CD14-positive monocyte (primary cell): ENCODE results near the gene UBR3. TPM values are rescaled to one million over a fixed set of nuclear protein-coding genes. Genes with fewer than 3 reads are reported as not detected.

Experiments used
- DNase-seq, 3 donors: peaks; one replicate each; pipeline ENCODE4 v3.0.0-alpha.2; 2011 to 2022
- H2AFZ ChIP-seq: 2 replicates; pipeline ENCODE4 v1.6.0; 2012; ENCODE audit warnings: mild to moderate bottlenecking, low read depth, low read length, inconsistent platforms; ENCODE audit not compliant: insufficient read depth, poor library complexity, severe bottlenecking
- H3K27ac ChIP-seq, 2 donors: 1 replicate in 1 of 2; 2 replicates in 1 of 2; pipeline ENCODE4 v1.5.1; 2012 to 2013; ENCODE audit warnings: low read length in 2 of 2, control low read depth in 1 of 2, inconsistent platforms in 1 of 2, low read depth in 1 of 2, mild to moderate bottlenecking in 1 of 2
- H3K27me3 ChIP-seq, 2 donors: one replicate each; pipeline versions ENCODE4 v1.6.0 to v1.6.1; 2011 to 2013; ENCODE audit warnings: low read length in 2 of 2; ENCODE audit not compliant: control insufficient read depth in 2 of 2, insufficient read depth in 2 of 2
- H3K36me3 ChIP-seq, 2 donors: replicated peaks in 1 of 2; 1 replicate in 1 of 2; 2 replicates in 1 of 2; pipeline versions ENCODE4 v1.5.1 to v1.6.1; 2012 to 2013; ENCODE audit warnings: low read length in 2 of 2, control low read depth in 1 of 2, inconsistent platforms in 1 of 2, mild to moderate bottlenecking in 1 of 2; ENCODE audit not compliant: insufficient read depth in 2 of 2, control insufficient read depth in 1 of 2
- H3K4me1 ChIP-seq, 2 donors: 1 replicate in 1 of 2; 2 replicates in 1 of 2; pipeline versions ENCODE4 v1.5.1 to v1.6.1; 2012 to 2013; ENCODE audit warnings: low read length in 2 of 2, control low read depth in 1 of 2, inconsistent platforms in 1 of 2, mild to moderate bottlenecking in 1 of 2, moderate library complexity in 1 of 2; ENCODE audit not compliant: insufficient read depth in 2 of 2, control insufficient read depth in 1 of 2
- H3K4me2 ChIP-seq: replicated peaks from 2 replicates; pipeline ENCODE3; 2012; ENCODE audit warnings: low read length, moderate library complexity, mild to moderate bottlenecking; ENCODE audit not compliant: poor library complexity, severe bottlenecking; ENCODE audit errors: extremely low read depth
- H3K4me3 ChIP-seq, 3 experiments: fragments of 200-600 bp in 1 of 3; sonication (generic) in 1 of 3; replicated peaks in 1 of 3; 1 replicate in 2 of 3; 2 replicates in 1 of 3; pipeline ENCODE4 v1.5.1; 2011 to 2013; ENCODE audit warnings: low read length in 3 of 3, mild to moderate bottlenecking in 3 of 3, control low read depth in 2 of 3, low read depth in 2 of 3, inconsistent platforms in 1 of 3, moderate library complexity in 1 of 3
- H3K79me2 ChIP-seq: 2 replicates; pipeline ENCODE4 v1.6.0; 2012; ENCODE audit warnings: mild to moderate bottlenecking, control low read depth, inconsistent platforms, low read length, moderate library complexity; ENCODE audit not compliant: insufficient read depth
- H3K9ac ChIP-seq: 2 replicates; pipeline ENCODE4 v1.6.0; 2017; ENCODE audit warnings: low read length, mild to moderate bottlenecking; ENCODE audit not compliant: insufficient read depth, poor library complexity, severe bottlenecking
- H3K9me3 ChIP-seq, 2 donors: replicated peaks in 1 of 2; 1 replicate in 1 of 2; 2 replicates in 1 of 2; pipeline versions ENCODE4 v1.5.1 to v1.6.1; 2012 to 2013; ENCODE audit warnings: low read length in 2 of 2, control low read depth in 1 of 2; ENCODE audit not compliant: control insufficient read depth in 1 of 2, insufficient read depth in 1 of 2
- H4K20me1 ChIP-seq: 2 replicates; pipeline ENCODE4 v1.6.0; 2012; ENCODE audit warnings: mild to moderate bottlenecking, low read length, control low read depth, moderate library complexity; ENCODE audit not compliant: insufficient read depth
- H3K27ac Mint-ChIP-seq, 7 donors: one replicate each; pipeline ENCODE4 v1.8.0; 2020; ENCODE audit warnings: mild to moderate bottlenecking in 7 of 7, mixed read lengths in 7 of 7, moderate library complexity in 6 of 7, inconsistent platforms in 2 of 7
- H3K27me3 Mint-ChIP-seq, 3 donors: one replicate each; pipeline ENCODE4 v1.8.0; 2021 to 2022; ENCODE audit warnings: low read depth in 3 of 3, mild to moderate bottlenecking in 3 of 3, mixed read lengths in 3 of 3, moderate library complexity in 3 of 3, inconsistent platforms in 1 of 3
- H3K36me3 Mint-ChIP-seq, 2 donors: one replicate each; pipeline ENCODE4 v1.8.0; 2020; ENCODE audit warnings: mixed read lengths in 2 of 2, inconsistent platforms in 1 of 2, mild to moderate bottlenecking in 1 of 2
- H3K4me1 Mint-ChIP-seq: one replicate; pipeline ENCODE4 v1.8.0; 2020; ENCODE audit warnings: mild to moderate bottlenecking, mixed read lengths
- H3K4me3 Mint-ChIP-seq, 2 donors: one replicate each; pipeline ENCODE4 v1.8.0; 2020; ENCODE audit warnings: mild to moderate bottlenecking in 2 of 2, mixed read lengths in 2 of 2, moderate library complexity in 1 of 2
- H3K9me3 Mint-ChIP-seq, 7 donors: one replicate each; pipeline ENCODE4 v1.8.0; 2020 to 2022; ENCODE audit warnings: mixed read lengths in 7 of 7, mild to moderate bottlenecking in 6 of 7, moderate library complexity in 6 of 7, inconsistent platforms in 2 of 7
- CTCF ChIP-seq: fragments of 200-600 bp; IDR thresholded peaks from one replicate; pipeline ENCODE4 v1.8.0; 2022; ENCODE audit warnings: antibody characterized with exemption, mild to moderate bottlenecking
- WGBS: methylation state at CpG from one replicate; pipeline ENCODE4 v1.1.5; 2013; ENCODE audit warnings: missing lambda C conversion rate; ENCODE audit not compliant: insufficient coverage; 5-methylcytosine and 5-hydroxymethylcytosine counted together
- intact Hi-C, 2 donors: fragments of 100-400 bp; cut with micrococcal nuclease; formaldehyde crosslinking; loops; one replicate each; pipeline versions ENCODE4 v1.15.0 to v1.15.1; 2023
- polyA plus RNA-seq, 3 donors: library from polyadenylated mRNA; depleted of rRNA in 1 of 3; unstranded in 2 of 3; stranded (reverse) in 1 of 3; fragments of 300-500 nt in 2 of 3; fragments of >200 nt in 1 of 3; fragmentation: Illumina TruSeq in 2 of 3; gene quantifications; 1 replicate in 2 of 3; 2 replicates in 1 of 3; pipeline ENCODE4 v1.2.3, GENCODE V29; 2012 to 2021

Gene UBR3
- polyA plus RNA-seq, 3 donors, result 4.3 to 10.7 (median 4.7) TPM

- H3K9ac ChIP-seq, result no peak overlapping the region
- Mint-ChIP-seq H3K4me3 (no peak overlapping the region), H3K27me3 (no peaks in the 10 kb centered on the region), H3K36me3 (peaks cover 56 to 58% of the 10 kb centered on the region in 2 donors), H3K4me1 (peaks cover 9% of the 10 kb centered on the region), H3K9me3 (peaks cover 14 to 31% (median 26%) of the 10 kb centered on the region in 7 donors), H3K27ac (no peak overlapping the region)
- H2AFZ ChIP-seq, result no peak overlapping the region
- H4K20me1 ChIP-seq, result no peaks in the 10 kb centered on the region
- H3K36me3 ChIP-seq, result peaks cover 2 to 28% of the 10 kb centered on the region in 2 donors
- intact Hi-C loops, result no loop called here
- H3K27me3 ChIP-seq, result no peaks in the 10 kb centered on the region
- H3K4me3 ChIP-seq, result no peak overlapping the region
- H3K9me3 ChIP-seq, result peaks cover 11 to 16% of the 10 kb centered on the region in 2 donors
- H3K4me1 ChIP-seq, result peaks cover 0 to 3% of the 10 kb centered on the region in 2 donors
- no peak for DNase-seq
- no peaks in the 10 kb centered on the region for H3K79me2 ChIP-seq
- no peak overlapping the region for H3K27ac ChIP-seq
- WGBS, result 100% methylated on average over 2 of the region's 3 CpGs
- no peak for TF ChIP-seq CTCF
- no peak overlapping the region for H3K4me2 ChIP-seq
These were observed 148.0 kb downstream of the UBR3 start for GRCh38 chr2:169975221-169975620.

GRCh38 chr2:169976335-169976851, 149.1 kb downstream of the UBR3 start:
- H3K9ac ChIP-seq, result no peak overlapping the region
- Mint-ChIP-seq H3K9me3 (peaks cover 14 to 30% (median 26%) of the 10 kb centered on the region in 7 donors), H3K4me3 (no peak overlapping the region), H3K4me1 (peaks cover 16% of the 10 kb centered on the region), H3K27me3 (no peaks in the 10 kb centered on the region), H3K27ac (no peak overlapping the region), H3K36me3 (peaks cover 53 to 59% of the 10 kb centered on the region in 2 donors)
- TF ChIP-seq CTCF, result no peak
- H3K79me2 ChIP-seq, result no peaks in the 10 kb centered on the region
- peaks cover 7% of the 10 kb centered on the region in 2 donors for H3K4me1 ChIP-seq
- H4K20me1 ChIP-seq, result peaks cover 7% of the 10 kb centered on the region
- peaks cover 11 to 16% of the 10 kb centered on the region in 2 donors for H3K9me3 ChIP-seq
- no peak overlapping the region for H3K4me2 ChIP-seq
- no peak overlapping the region for H3K4me3 ChIP-seq
- H3K27ac ChIP-seq, result no peak overlapping the region
- H3K27me3 ChIP-seq, result no peaks in the 10 kb centered on the region
- peaks cover 2 to 28% of the 10 kb centered on the region in 2 donors for H3K36me3 ChIP-seq
- intact Hi-C loops, result no loop called here
- H2AFZ ChIP-seq, result no peak overlapping the region
- DNase-seq, result no peak
